ENCODE results near the gene GARIN3. TPM values are rescaled to one million over a fixed set of nuclear protein-coding genes. Genes with fewer than 3 reads are reported as not detected.

Gene GARIN3
- total RNA-seq, 1 experiment from 2014 or later: not detected

DNA sequence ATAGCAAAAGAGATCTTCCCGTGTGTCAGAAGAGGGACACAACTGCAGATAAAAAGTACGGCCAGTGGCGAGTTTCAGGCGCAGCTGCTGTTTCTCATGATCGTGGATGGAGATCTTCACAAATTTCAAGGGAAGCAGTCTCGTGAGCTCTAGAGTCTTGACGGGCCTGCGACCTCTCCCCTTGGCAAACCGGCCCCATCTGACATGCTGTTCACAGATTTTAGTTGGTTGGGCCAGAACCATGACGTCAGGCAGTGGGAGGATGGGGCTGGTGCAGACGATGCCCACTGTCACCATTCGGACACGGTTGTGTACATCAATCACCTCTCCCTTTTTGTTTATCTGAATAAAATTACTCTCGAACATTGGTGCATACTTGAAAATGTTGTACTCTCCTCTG lies 396 bp downstream of the GARIN3 start:
- TF ChIP-seq, protein P1, sequence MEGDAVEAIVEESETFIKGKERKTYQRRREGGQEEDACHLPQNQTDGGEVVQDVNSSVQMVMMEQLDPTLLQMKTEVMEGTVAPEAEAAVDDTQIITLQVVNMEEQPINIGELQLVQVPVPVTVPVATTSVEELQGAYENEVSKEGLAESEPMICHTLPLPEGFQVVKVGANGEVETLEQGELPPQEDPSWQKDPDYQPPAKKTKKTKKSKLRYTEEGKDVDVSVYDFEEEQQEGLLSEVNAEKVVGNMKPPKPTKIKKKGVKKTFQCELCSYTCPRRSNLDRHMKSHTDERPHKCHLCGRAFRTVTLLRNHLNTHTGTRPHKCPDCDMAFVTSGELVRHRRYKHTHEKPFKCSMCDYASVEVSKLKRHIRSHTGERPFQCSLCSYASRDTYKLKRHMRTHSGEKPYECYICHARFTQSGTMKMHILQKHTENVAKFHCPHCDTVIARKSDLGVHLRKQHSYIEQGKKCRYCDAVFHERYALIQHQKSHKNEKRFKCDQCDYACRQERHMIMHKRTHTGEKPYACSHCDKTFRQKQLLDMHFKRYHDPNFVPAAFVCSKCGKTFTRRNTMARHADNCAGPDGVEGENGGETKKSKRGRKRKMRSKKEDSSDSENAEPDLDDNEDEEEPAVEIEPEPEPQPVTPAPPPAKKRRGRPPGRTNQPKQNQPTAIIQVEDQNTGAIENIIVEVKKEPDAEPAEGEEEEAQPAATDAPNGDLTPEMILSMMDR (conservative IDR thresholded peaks at IDR 0.05; ENCODE audit: low read depth, low read length): no peak
- no peak for TF ChIP-seq EZH2 (IDR thresholded peaks at IDR 0.05; ENCODE audit: borderline replicate concordance, low read depth, low read length, poor library complexity, severe bottlenecking)
- ChIA-PET CTCF (no interaction called here), POLR2A (ENCODE audit: low non-redundant PET) (no interaction called here)
- H3K36me3 ChIP-seq (ENCODE audit: insufficient read depth, low read length, poor library complexity, severe bottlenecking): no peaks in the 10 kb centered on the region
- no TSS peak for BruUV-seq (replicated peaks)
- no peaks in the 10 kb centered on the region for H3K4me1 ChIP-seq (ENCODE audit: insufficient read depth, low read length, poor library complexity, severe bottlenecking)
- peaks cover 7% of the 10 kb centered on the region for H3K27me3 ChIP-seq (replicated peaks; ENCODE audit: insufficient read depth, low read depth, low read length, poor library complexity)
- intact Hi-C loops (cut with micrococcal nuclease; ENCODE audit: unreplicated experiment): no loop called here
- DNase-seq (ENCODE audit: low spot score): no peak
- H3K27ac ChIP-seq (ENCODE audit: low read depth, low read length, poor library complexity, severe bottlenecking): no peak overlapping the region
- no peak overlapping the region for H3K4me3 ChIP-seq (ENCODE audit: low read depth, low read length, poor library complexity, severe bottlenecking)
- no peaks in the 10 kb centered on the region for H3K9me3 ChIP-seq (ENCODE audit: low read depth, low read length, poor library complexity, severe bottlenecking)

DNA sequence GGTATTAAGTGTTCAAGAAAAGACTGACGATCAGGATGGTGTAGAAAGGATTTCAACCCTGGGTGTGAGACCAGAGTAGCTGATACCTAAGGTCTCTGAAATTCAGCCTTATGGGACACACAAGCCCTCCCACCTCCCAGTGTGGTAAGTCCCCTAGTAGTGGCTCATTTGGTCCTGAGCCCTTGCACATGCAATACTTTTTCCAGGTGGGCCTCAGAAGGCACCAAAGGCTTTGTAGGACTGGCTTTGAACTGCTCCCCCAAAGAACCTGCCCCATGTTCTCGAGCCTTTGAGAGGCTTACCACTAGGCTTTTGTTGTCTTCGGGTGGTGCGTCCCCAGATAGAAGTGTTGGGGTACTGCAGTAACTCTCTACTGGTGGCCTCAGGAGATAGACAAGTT lies 803 bp downstream of the GARIN3 start:
- CTCF ChIA-PET: no interaction called here

DNA sequence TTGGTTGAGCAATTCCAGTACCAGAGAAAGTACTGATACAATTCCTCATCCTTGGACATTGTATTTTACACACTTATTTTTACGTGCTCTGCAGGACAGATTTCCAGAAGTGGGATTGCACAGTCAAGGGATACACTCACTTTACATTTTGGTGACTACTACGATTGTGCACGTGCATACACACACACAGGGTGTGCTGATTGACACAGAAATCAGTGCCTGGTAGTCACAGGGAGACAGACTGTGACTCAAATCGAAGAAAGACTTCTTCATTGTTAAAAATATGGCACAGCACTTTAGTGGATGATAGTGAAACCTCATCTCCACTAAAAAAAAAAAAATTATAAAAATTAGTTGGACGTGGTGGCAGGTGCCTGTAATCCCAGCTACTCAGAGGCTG lies 1.5 kb downstream of the GARIN3 start:
- BruUV-seq (replicated peaks): no TSS peak
- H3K36me3 ChIP-seq (ENCODE audit: insufficient read depth, low read length, poor library complexity, severe bottlenecking): no peaks in the 10 kb centered on the region
- intact Hi-C loops (cut with micrococcal nuclease; ENCODE audit: unreplicated experiment): no loop called here
- ChIA-PET CTCF (no interaction called here), POLR2A (ENCODE audit: low non-redundant PET) (no interaction called here)
- no peaks in the 10 kb centered on the region for H3K4me1 ChIP-seq (ENCODE audit: insufficient read depth, low read length, poor library complexity, severe bottlenecking)
- H3K27ac ChIP-seq (ENCODE audit: low read depth, low read length, poor library complexity, severe bottlenecking): no peak overlapping the region
- H3K4me3 ChIP-seq (ENCODE audit: low read depth, low read length, poor library complexity, severe bottlenecking): no peak overlapping the region
- H3K27me3 ChIP-seq (replicated peaks; ENCODE audit: insufficient read depth, low read depth, low read length, poor library complexity): peaks cover 7% of the 10 kb centered on the region
- DNase-seq (ENCODE audit: low spot score): no peak
- no peaks in the 10 kb centered on the region for H3K9me3 ChIP-seq (ENCODE audit: low read depth, low read length, poor library complexity, severe bottlenecking)
- TF ChIP-seq, protein P1 (conservative IDR thresholded peaks at IDR 0.05; ENCODE audit: low read depth, low read length): no peak
- no peak for TF ChIP-seq EZH2 (IDR thresholded peaks at IDR 0.05; ENCODE audit: borderline replicate concordance, low read depth, low read length, poor library complexity, severe bottlenecking)

More for the DNA sequence above, 803 bp downstream of the GARIN3 start:
- no peak for TF ChIP-seq EZH2 (IDR thresholded peaks at IDR 0.05; ENCODE audit: borderline replicate concordance, low read depth, low read length, poor library complexity, severe bottlenecking)
- TF ChIP-seq, protein P1 (conservative IDR thresholded peaks at IDR 0.05; ENCODE audit: low read depth, low read length): no peak
- no peak overlapping the region for H3K4me3 ChIP-seq (ENCODE audit: low read depth, low read length, poor library complexity, severe bottlenecking)
- H3K4me1 ChIP-seq (ENCODE audit: insufficient read depth, low read length, poor library complexity, severe bottlenecking): no peaks in the 10 kb centered on the region
- peaks cover 7% of the 10 kb centered on the region for H3K27me3 ChIP-seq (replicated peaks; ENCODE audit: insufficient read depth, low read depth, low read length, poor library complexity)
- intact Hi-C loops (cut with micrococcal nuclease; ENCODE audit: unreplicated experiment): no loop called here
- H3K36me3 ChIP-seq (ENCODE audit: insufficient read depth, low read length, poor library complexity, severe bottlenecking): no peaks in the 10 kb centered on the region
- no peak for DNase-seq (ENCODE audit: low spot score)
- H3K27ac ChIP-seq (ENCODE audit: low read depth, low read length, poor library complexity, severe bottlenecking): no peak overlapping the region
- POLR2A ChIA-PET (ENCODE audit: low non-redundant PET): no interaction called here
- BruUV-seq (replicated peaks): no TSS peak
- no peaks in the 10 kb centered on the region for H3K9me3 ChIP-seq (ENCODE audit: low read depth, low read length, poor library complexity, severe bottlenecking)

Data from A673 (cell line).